Stimulated activated CD4-positive, alpha-beta T cell treated with anti-CD3 and anti-CD28 coated beads, Interleukin-15, amount 100 ng/mL, for 24 hours (primary cell): Measurements from ENCODE around the gene DNM1.

ENCODE experiments used
- DNase-seq: peaks from one replicate; pipeline ENCODE4 v3.0.0-alpha.2; 2020

The DNM1 gene

GRCh38 chr9:128280084-128280622 lies 77.0 kb downstream of the DNM1 start:
- DNase-seq: no peak

- no peak for DNase-seq
Measured at GRCh38 chr9:128282500-128282899, 79.3 kb downstream of the DNM1 start.

DNA sequence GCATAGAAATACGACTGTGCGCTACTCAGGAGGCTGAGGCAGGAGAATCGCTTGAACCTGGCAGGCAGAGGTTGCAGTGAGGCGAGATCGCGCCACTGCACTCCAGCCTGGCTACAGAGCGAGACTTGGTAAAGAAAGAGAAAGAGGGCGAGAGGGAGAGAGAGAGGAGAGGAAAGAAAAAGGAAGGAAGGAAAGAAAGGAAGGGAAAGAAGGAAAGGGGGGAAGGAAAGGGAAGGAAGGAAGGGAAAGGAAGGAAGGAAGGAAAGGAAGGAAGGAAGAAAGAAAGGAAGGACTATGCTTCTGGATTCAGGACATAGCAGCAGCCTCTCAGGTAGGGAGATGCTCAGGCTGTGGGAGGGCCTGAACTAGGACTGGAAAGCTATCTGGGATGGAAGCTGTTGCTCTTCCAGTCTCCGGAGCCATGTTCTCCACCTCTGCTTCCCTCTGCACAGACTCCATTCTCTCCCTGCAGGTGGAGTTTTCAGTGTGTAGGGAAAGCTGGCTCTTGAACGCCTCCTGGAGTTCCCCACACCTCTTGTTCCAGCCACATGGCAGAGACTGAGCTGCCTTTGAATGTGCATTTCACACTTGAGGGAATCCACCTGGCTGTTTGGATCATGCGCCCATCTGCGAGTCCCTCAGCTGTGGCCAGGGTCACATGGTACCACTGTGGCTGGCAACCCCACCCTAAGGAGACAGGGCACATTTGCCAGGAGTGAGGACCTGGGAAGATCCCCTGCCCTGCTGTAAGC lies 82.0 kb downstream of the DNM1 start:
- DNase-seq: no peak

GRCh38 chr9:128286440-128286839 lies 83.3 kb downstream of the DNM1 start:
- DNase-seq: no peak

DNA sequence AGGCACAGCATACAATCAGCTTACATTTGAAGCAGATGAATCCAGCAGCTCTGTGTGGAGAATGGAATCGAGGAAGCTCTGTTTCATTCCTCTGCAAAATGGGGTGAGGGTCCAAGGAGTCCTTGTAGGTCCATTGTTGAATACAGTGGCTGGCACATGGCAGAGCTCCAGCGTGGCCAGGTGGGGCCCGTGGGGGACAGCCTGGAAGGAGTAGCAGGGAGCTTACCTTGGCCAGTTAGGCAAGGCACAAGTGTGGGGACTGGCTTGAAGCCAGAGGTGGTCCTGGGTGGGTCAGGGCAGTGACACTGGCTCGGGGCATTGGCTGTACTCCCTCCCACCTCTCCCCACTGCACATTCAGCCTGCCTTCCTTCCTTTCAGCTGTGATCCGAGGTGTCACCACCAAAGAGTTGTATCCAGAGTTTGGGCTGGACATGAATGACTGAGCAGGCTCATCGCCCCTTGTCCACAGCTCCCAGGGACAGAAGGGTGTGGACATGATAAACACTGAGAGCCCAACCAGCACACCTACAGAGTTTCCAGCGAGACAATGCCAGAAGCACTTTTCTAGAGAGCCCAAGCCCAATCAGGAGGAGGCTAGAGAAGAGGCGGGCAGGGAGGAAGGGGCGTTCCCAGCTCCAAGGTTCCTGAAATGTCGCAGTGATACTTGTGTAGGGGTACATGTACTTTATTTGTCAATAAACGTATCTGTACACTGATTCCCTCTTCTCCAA lies 85.3 kb downstream of the DNM1 start:
- no peak for DNase-seq

- no peak for DNase-seq
Measured at GRCh38 chr9:128292009-128292408, 88.8 kb downstream of the DNM1 start.

GRCh38 chr9:128293091-128293490 lies 89.9 kb downstream of the DNM1 start:
- DNase-seq: no peak

DNA sequence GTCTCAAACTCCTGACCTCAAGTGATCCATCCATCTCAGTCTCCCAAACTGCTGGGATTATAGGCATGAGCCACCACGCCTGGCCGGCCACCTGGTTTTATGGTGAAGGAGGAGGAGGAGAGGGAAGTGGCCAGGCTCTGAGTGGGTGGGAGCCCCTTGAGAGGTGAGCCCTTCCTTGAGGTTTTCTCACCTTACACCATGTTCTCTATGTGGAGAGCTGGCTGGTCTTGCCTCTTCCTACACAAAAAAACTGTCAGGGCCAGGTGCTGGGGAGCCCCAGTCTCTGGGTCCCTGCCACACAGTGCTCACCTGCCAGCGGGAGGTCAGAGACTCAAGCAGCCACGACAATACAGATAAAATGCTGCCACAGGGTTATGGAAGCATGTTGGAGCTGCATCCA lies 91.0 kb downstream of the DNM1 start:
- DNase-seq: no peak

- DNase-seq: no peak
Measured at GRCh38 chr9:128296340-128297220, 93.4 kb downstream of the DNM1 start.

GRCh38 chr9:128297221-128297773 lies 94.1 kb downstream of the DNM1 start:
- DNase-seq: no peak

- DNase-seq: no peak
Measured at GRCh38 chr9:128298535-128299482, 95.6 kb downstream of the DNM1 start.

DNA sequence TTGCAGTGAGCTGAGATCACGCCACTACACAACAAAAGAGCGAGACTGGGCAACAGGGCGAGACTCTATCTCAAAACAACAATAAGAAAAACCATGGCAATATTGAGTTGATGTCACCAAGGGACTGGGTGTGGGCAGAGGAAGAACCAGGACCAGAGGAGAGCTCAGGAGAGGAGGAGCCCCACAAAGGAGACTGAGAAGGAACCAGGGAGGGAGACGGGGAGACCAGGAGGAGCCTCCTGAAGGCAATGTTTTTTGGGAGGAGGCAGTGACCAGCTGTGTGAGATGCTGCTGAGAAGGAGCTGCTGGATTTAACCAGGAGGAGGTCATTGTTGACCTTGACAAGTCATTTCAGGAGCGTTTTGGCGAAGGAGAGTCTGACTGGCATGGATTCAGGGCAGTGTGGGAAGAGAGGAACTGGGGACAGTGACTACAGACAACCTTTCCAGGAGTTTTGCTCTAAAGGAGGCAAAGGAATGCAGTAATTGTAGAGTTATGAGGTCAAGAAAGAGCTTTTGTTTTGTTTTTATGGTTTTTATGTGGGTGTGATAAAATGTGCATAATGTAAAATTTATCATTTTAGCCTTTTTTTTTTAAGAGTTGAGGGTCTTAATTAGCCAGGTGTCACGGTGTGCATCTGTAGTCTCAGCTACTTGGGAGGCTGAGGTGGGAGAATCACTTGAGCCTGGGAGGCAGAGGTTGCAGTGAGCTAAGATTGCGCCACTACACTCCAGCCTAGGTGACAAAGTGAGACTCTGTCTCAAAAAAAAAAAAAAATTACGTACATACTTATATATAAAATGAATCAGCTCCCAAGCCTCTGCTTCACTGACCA lies 101.2 kb downstream of the DNM1 start:
- no peak for DNase-seq
